GM04504 (cell line): Measurements from ENCODE around the gene MID1.

Source experiments
- DNase-seq: peaks from one replicate; pipeline ENCODE4 v3.0.0-alpha.2; 2012; ENCODE audit warnings: low read depth

The MID1 gene

DNA sequence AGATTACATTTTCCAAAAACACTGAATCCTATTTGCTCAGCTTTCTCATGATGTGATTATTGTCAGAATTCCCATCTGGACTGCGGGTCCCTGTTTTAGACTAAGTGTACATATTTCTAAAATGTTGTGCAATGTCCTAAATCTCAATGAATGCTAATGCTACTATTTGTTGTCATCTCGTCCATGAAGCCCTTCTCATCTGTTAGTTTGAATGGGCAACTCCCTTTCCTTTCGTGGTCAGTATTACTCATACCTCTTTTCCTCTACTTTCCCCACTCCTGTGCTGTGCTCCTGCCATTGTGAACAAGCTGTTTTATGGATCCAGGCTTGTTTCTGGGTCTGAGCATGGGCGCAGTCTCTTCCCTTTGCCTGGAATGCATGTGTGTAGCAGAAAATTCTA lies 91.0 kb downstream of the MID1 start:
- DNase-seq, result peak; percentile 38

DNA sequence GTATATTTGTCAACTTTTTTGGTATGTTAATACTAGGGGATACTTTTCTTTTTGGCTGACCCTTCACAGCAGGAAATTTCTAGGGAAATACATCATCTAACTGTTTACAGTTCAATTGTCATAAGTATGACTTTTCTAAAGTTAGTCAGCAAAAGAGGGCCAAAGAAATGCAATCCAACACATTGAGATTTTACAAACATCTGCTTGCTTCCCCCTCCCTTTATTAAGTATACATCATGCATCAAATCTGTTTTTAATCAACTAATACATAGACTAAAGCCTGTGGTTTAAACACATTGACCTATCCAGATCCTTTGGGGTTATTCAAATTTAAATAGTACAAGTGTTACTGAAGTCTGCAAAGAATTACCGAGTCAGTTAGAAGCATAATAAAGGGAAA lies 93.9 kb downstream of the MID1 start:
- no peak for DNase-seq

DNA sequence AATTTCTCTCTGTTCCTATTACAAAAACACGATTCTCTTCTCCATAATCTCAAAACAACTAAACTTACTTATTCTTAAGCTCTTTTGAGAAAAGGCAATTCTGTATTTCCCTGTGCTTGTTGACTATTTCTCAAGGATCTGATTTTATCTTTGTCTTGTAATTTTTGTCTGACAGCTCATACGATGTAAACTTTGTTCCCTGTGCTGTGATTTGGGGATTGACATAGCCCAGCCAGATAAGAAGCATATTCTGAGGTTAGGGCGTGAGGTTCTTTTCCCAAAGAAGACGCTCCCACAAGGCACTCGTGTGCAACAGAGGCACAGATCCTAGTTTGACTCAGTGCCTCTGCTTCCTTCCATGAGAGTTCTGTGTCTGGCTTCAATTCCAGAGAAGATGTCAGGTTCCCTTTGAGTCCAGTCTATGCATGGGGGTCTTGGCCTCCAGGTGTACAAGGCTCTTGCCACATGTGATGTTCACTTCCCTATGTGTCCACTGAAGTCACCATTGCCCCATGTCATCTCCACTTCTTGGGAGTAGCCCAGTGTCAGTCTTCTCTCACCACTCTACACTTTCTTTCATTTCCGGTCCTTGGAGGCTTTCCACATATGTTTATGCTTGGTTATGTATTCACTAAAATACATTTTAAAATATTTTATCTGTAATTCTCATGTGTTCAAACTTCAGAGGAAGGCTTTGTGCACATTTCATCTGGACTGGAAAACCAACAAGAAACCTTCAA lies 94.8 kb downstream of the MID1 start:
- no peak for DNase-seq

DNA sequence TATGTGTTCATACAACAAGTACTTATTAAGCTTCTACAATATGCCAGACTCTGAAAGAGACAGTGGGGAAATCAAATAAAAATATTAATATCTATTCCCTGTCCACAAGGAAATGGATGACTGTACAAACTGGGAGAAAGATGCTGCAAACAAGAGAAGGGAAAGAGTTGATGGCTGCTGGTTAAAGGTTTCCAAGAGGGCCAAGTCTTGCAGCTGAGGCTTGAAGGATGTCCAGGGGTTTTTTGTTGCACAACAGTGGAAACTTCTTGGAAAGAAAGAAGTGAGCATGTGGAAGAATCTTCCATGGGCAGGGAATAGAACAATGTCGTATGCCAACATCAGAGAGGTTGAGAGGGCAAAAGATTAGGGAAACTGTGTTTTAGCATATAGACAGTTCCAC lies 95.8 kb downstream of the MID1 start:
- no peak for DNase-seq

DNA sequence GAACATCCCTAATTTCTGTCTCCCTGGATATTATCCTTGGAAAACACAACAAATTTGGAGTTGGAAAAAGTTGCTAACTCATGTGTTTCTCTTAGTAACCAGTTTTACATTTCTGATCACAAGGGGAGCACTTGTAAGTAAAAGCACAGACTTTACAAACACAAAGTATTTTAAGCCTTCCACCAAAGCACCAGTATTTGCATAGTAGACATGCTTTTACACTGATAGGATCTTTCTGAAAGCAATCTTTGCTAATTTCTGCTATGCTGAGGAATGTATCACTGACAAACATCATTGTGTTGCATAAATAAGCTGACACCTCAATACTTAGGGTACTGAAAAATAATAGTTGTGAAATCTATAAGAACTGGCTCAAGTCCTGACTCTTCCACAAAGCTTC lies 100.6 kb downstream of the MID1 start:
- DNase-seq, result no peak

DNA sequence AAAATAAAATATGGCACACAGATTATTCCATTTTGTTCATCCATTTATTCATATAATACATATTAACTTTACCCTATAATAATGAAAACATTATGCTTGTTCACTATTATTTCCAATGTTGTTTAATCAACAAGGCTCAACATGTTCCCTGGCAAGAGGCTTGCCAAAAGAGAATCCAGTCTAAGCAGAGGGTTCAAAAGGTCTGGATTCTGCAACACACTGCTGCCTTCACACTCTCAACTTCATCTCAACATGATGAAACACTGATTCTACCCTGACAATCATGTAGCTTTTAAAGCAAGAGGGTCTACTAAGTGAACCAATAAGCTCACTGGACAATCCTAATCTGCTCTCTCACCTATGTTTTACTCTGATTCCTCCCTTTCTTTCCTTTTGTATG lies 101.1 kb downstream of the MID1 start:
- no peak for DNase-seq

DNA sequence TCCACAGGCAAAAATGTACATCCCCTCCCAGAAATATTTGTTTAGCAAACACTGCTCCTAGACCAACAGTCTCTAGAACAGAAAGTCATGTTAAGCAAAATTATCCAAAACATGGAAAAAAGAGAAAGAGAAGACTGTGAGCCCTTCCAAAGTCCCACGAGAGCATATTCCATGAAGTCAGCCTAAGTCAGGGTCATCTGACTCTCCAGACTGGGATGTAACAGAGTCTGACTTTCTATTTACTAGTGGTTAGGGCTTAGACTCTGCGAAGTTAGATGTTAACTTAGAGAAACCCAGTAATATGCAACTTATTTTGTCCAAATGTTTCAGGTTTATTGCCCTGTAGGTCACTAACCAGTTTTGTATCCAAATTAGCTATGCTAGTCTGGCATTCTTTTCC lies 102.3 kb downstream of the MID1 start:
- DNase-seq, result no peak

DNA sequence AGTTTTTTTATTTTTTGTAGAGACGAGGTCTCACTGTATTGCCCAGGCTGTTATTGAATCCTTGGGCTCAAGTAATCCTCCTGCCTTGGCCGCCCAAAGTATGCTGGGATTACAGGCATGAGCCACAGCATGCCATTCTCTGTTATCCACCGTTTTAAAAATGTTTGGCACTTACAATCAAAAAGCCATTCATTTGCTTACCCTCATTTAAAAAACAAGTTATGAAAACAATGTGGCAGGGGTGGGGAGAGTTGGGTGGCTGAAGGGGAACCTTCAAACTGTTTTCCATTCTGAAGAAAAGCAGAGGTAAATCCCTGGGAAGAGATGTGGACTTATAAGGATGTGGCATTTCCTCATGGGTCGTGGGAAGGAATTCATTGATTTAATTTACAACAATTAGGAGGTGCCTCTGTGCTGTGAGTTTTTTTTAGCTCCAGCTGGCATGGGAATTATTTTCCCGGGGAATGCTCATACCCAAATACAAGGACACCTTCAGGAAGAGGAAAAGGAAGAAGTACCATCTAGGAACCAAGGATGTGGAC lies 103.5 kb downstream of the MID1 start:
- no peak for DNase-seq

DNA sequence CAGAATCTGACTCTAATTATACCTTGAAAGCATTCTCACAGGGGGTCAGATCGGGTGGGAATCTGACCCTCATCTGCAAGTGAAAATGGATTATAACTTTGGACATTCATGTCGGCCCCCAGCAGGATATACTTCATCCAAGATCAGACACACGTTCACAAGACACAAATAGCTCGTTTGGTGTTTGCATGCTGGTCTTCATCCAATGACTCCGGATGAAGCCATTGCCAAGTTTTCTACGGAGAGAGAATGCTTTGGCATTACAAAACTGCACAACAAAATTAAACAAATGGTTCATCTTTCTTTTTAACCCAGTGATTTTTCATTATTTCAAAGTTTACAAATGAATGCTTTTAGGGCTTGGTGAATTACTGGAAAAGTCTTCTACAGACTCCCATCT lies 105.5 kb downstream of the MID1 start:
- DNase-seq, result no peak

DNA sequence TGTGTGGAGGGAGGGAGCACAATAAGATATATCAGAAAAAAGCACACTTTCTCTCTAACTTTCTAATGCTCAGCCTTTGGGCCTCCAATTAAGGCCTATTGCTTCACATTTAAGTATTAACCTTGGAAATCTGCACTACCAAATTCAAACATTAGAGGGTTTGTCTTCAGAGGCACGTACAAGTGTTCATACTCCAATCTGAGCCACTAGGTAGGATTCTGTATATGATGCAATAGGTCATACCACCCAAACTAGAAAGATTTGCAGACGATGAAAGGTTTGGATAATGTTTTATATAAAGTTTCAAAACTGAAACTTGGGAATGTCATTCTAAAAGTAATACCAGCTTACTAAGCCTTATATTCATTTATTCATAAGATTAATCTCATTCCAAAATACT lies 106.4 kb downstream of the MID1 start:
- DNase-seq, result no peak

DNA sequence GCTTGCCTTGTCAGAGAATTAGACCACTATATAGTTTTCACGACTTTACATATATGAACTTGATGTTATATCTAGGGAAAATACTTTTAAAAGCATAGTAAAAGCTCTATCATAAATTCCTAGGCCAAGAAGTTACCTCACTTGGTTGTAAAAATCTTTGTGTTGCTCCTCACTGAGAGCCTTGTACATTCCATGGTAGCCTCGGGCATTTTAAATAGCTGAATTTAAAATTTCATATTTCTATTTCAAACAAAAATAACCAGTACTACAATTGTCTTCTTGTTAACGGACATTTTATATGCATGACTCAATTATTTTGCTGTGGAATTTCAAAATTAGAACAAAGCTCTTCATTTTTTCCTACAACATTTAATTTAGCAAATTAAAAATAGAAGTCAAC lies 107.6 kb downstream of the MID1 start:
- no peak for DNase-seq

DNA sequence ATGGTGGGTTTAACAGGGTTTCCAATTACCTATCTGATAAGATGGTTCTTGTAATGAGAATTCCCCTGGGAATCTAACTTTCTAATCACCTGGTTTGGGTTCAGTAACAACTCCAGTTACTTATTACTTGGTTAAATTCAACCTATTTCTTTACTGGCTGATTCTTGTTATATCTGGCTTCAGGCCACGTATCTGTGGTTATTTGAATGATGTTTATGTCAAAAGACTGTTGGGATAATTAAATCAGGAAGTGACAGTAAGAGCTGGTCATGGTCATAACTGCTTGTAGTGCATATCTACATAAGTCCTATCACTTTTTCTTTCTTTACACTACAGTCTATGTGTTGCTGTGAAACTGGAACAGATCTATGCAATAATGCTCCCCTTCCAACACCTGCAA lies 108.1 kb downstream of the MID1 start:
- no peak for DNase-seq

DNA sequence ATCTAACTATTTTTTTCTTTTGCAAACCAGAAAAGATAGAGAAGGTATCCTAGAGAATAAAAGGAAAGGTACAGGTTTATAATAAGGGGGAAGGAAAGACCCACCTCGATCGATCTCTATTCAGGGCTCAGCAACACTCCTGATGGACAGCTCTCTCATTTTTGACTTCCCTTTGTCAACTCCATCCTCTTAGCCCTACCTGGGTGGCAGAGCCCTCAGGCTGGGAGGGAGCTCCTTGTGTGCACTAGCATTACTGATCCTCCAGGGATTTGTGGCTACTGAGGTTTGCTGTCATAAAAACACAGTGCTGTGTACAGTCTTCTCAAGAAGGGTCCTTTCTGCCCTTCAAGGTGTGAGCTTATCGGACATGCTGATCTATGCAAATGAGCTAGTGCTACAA lies 111.0 kb downstream of the MID1 start:
- DNase-seq, result no peak

DNA sequence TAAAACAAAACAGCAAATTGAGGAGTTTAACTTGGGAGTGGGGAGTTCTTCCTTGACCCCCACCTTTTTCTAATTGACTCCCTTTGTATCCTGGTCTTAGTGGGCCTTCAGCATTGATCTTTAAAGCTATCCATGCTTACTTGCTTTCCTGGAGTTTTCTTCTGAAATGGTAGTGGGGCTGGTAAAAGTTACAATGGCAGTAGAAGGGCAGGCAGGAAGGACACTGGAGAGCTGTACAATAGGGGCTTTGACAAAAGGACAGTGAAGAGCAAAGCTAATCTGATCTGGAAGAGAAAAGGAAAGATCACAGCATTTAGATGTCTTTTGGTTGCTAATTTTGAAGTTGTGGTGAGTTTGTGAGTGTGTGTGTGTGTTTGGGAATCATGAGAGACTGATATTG lies 111.5 kb downstream of the MID1 start:
- no peak for DNase-seq

DNA sequence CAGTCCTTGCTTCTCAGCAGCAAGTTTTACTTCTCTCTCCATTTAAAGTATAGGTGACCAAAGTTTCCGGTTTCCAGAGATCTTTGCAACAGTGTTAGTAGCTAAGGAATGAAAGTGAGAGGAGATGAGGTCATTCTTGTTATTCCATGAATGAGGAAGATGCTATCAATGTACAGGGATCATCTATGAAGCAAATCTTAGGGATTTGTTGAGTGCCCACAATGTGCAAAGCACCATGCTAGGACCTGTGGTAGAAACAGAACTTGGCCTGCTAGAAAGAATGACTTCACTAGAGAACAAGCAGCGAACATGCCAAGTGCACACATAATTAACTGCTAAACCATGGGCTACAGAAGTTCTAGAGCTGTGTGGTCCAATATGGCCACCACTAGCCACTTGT lies 112.5 kb downstream of the MID1 start:
- DNase-seq, result no peak

DNA sequence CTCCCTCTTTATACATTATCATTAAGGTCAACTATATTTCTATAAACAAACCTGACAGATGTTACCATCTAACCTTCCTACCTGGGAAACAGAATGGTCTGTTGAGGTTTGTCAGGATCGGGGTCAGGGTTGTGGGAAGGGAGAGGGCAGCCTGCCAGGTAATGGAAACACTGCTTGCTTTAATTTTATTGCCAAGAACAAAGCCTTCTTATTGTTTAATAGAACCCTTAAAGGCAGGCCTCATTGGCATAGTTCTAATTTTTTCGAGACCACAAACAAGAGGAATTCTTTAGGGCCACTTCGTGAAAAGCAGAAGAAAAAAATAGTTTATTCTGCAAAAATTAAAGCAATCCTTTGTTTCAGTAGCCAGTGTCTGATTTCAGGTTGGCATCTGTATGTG lies 113.2 kb downstream of the MID1 start:
- no peak for DNase-seq

DNA sequence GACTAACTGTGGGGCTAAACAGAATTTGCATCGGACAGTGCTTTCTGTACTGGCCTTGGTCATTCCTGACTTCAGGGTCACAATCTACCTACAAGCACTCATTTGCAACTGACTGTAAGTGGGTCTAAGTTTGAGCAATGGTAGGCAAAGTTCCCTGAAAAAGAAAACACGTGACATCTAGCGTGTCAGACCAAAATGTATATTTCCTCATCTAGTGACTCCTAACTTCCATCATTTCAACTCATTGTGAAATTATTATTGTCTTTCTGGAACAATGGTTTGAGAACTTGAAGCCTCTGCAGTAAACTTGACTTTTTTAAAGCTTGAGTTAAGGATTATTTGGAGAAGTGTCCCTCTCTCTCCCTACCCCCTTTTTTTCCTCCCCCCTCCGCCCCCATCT lies 113.6 kb downstream of the MID1 start:
- DNase-seq, result no peak

DNA sequence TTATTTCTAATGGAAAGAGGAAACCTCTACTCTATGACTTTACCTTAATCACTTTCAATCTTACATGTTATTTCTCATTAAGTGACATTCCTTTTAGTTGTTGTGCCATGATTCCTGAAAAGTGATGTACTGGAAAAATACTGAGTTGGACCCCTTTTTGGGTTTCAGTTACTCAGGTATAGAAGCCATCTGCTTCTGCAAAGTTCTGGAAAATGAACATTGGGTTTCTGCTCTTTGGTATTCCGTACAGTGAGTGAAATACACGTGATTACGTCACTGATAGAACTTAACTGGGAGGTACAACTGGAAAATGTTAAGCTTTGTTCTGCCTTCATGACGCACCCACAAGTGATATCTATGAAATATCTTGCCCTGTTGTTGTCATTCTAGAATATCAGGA lies 114.7 kb downstream of the MID1 start:
- DNase-seq, result no peak

DNA sequence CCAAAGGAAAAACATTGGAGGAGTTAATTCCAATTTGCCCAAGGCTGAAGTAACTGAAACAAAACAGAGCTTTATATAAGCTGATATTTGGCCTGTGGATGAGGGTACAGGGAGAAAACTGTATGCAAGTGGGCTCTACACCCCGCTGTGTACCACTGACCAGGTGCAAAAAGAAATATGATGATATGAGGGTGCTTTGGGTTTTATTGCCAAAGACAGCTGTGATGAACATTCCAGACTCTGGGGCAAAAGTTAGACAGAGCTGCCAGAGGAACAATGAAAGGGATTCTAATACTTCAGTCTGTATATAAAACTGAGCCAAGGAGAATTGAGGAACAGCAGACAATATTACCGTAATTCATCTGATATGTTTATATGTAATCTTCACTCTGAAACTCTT lies 117.4 kb downstream of the MID1 start:
- no peak for DNase-seq

DNA sequence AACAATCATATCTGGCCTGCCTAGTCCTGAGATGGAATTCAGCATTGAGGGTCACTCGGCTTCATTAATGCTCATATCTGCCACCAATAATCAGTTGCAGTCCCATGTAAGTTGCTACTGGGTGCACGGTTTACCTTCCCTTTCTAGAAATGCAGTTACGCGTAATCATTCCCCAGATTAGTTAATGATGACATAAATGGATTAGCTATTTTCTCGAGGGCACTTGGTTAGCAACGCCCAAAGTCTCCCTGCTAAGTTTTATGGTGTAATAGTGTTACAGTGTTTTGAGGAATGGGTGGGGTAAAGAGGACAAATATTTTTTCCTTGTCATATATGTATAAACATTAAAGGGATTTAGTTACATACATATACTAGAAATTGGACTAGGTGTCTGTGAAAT lies 118.8 kb downstream of the MID1 start:
- no peak for DNase-seq

DNA sequence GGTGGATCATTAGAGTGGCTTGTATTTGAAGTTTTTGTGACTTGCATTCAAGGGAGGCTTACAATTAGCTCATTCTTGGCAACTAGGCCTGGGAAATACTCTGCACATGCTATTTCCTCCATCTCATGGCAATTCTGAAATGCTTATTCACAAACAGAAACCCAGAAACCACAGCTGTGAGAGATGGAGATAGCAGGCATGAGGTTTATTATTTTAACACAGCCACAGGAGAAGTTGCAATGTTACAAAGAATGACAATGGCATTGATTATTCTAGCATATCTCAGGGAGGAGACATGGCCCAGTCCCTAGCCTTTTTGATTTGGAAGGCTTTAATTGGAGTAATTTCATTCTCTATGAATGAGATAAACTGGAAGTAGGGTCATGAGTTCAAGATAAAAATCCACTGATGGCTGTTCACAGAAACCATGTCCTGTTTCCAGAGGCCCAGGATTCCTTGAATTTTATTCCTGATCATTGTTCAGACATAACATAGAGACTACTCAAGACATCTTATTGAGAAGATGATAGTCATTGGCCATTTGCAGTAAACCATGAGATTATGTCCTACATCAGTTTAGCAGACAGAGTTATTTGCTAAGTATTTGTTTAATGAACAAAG lies 123.9 kb downstream of the MID1 start:
- DNase-seq, result peak; percentile 55

DNA sequence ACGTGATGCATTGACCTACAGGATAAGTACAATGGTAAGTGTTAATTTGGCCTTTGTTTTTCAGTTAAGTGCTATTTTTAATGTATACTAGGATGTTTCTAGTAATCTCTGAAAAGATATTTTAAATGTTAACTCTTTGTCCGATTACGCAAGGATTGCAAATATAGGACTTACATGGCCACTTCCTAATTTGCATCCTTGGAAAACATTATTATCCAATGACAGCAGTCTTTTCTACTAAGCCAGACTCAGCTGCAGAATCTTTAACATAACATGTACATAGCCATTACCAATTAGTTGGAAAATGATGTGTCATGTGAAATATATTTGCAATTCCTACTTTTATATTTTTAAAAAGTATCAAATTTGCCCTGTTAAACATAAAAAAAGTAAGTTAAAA lies 124.7 kb downstream of the MID1 start:
- DNase-seq, result no peak

DNA sequence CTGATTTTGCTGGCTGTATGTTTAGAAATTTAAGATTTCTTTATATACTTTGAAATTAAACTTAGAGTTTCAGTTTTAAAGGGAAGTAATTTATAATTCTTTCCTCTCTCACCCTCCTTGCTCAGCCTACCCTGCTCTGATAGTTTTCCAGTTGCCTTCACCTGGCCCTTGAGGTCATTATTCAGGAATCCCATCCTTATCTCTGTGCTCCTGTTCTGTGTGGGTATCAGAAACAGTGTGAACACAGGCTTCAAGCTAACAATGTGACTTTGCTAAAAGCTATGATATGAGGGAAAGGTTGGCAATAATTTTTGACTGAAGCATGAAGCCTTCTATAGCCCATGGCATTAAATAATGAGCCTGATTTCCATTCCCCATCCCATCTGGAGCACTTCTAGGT lies 128.1 kb downstream of the MID1 start:
- no peak for DNase-seq

DNA sequence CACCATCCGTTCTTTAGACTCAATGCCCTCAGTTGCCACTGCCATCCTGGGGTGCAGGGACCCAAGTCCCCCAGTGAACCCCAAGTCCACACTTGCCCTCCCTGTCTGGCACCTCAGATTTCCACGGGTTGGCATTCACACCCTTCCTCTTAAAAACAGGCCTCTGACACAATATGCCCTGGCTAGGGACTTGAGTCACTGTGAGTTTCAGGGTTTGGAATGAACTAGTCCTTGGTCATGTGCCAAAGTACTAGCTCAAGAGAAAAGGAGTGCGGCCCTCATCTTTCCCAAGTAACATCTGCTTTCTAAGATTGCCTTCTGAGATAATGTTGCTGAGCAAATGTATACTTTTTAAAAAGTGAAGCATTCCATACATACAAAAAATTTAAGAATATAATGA lies 134.0 kb downstream of the MID1 start:
- peak; percentile 61 for DNase-seq
